GM19467 (cell line): ENCODE measurements around the gene TMOD2.

Experiments used
- ATAC-seq: cut with Tn5 transposase; IDR thresholded peaks from one replicate; pipeline ENCODE4 v1.9.1; 2021; ENCODE audit warnings: mild to moderate bottlenecking, moderate library complexity; ENCODE audit not compliant: unreplicated experiment

Gene TMOD2

GRCh38 chr15:51848811-51849210, 97.4 kb downstream of the TMOD2 start:
- ATAC-seq = no peak

GRCh38 chr15:51849860-51850259, 98.5 kb downstream of the TMOD2 start:
- no peak for ATAC-seq

- ATAC-seq = no peak
Measured at GRCh38 chr15:51853998-51854397, 102.6 kb downstream of the TMOD2 start.

- ATAC-seq = no peak
Measured at GRCh38 chr15:51855612-51856011, 104.2 kb downstream of the TMOD2 start.

- no peak for ATAC-seq
Measured at GRCh38 chr15:51856714-51857380, 105.5 kb downstream of the TMOD2 start.

GRCh38 chr15:51861557-51862359, 110.4 kb downstream of the TMOD2 start:
- no peak for ATAC-seq

- ATAC-seq = no peak
Measured at GRCh38 chr15:51863131-51863530, 111.7 kb downstream of the TMOD2 start.

GRCh38 chr15:51864408-51865056, 113.1 kb downstream of the TMOD2 start:
- ATAC-seq = no peak

- no peak for ATAC-seq
Measured at GRCh38 chr15:51865317-51865716, 113.9 kb downstream of the TMOD2 start.
